Caco-2 (cell line): ENCODE results near the gene CPSF3. TPM values are rescaled to one million over a fixed set of nuclear protein-coding genes. Genes with fewer than 3 reads are reported as not detected.

Experiments used
- BruUV-seq: library from RNA; stranded (reverse); fragments of 400-500 nt; replicated peaks from 2 replicates; lab custom pipeline; 2021; lab: Mats Ljungman, UMichigan
- CTCF ChIA-PET: fragments of 300-600 bp; sonication (Branson Sonifier 250); formaldehyde crosslinking; loops from one replicate; lab custom pipeline; 2022; ENCODE audit warnings: antibody characterized with exemption; lab: Charles Lee
- POLR2A ChIA-PET: fragments of 300-600 bp; sonication (Branson Sonifier 250); formaldehyde crosslinking; loops from one replicate; lab custom pipeline; 2022; ENCODE audit warnings: antibody characterized with exemption; lab: Charles Lee
- DNase-seq, 2 experiments: peaks; one replicate each; pipeline versions ENCODE4 v3.0.0 to v3.0.0-alpha.2; 2020 to 2022
- H3K27me3 ChIP-seq: replicated peaks from 2 replicates; pipeline ENCODE4 v1.6.0; 2011; ENCODE audit warnings: low read length; ENCODE audit not compliant: control insufficient read depth, insufficient read depth
- H3K36me3 ChIP-seq: 2 replicates; pipeline ENCODE4 v1.5.1; 2011; ENCODE audit warnings: low read length; ENCODE audit not compliant: control insufficient read depth, insufficient read depth
- H3K4me1 ChIP-seq: fragments of 250-450 bp; sonication (Bioruptor Pico); 2 replicates; pipeline ENCODE4 v1.5.1; 2020; ENCODE audit warnings: mild to moderate bottlenecking
- H3K4me3 ChIP-seq: 2 replicates; pipeline ENCODE4 v1.5.1; 2011; ENCODE audit warnings: low read depth, mild to moderate bottlenecking, control low read depth, low read length
- H3K9me3 ChIP-seq: fragments of 250-450 bp; sonication (Bioruptor Pico); 2 replicates; pipeline ENCODE4 v1.5.1; 2020; ENCODE audit warnings: mild to moderate bottlenecking, moderate library complexity
- H3K27ac Mint-ChIP-seq: one replicate; pipeline ENCODE4 v1.8.0; 2022; ENCODE audit warnings: mixed read lengths; ENCODE audit not compliant: unreplicated experiment
- H3K27me3 Mint-ChIP-seq: one replicate; pipeline ENCODE4 v1.8.0; 2022; ENCODE audit warnings: mixed read lengths; ENCODE audit not compliant: insufficient read depth, unreplicated experiment
- H3K36me3 Mint-ChIP-seq: one replicate; pipeline ENCODE4 v1.8.0; 2022; ENCODE audit warnings: mild to moderate bottlenecking, mixed read lengths; ENCODE audit not compliant: insufficient read depth, unreplicated experiment
- H3K4me1 Mint-ChIP-seq: one replicate; pipeline ENCODE4 v1.8.0; 2022; ENCODE audit warnings: low read depth, mixed read lengths; ENCODE audit not compliant: unreplicated experiment
- H3K4me3 Mint-ChIP-seq: one replicate; pipeline ENCODE4 v1.8.0; 2022; ENCODE audit warnings: mild to moderate bottlenecking, moderate library complexity, mixed read lengths; ENCODE audit not compliant: unreplicated experiment
- H3K9me3 Mint-ChIP-seq: one replicate; pipeline ENCODE4 v1.8.0; 2022; ENCODE audit warnings: mixed read lengths; ENCODE audit not compliant: unreplicated experiment
- CTCF ChIP-seq, 2 experiments: fragments of 200-600 bp in 1 of 2; IDR thresholded peaks; 1 replicate in 1 of 2; 2 replicates in 1 of 2; pipeline versions ENCODE4 v1.5.1 to v1.8.0; 2011 to 2022; ENCODE audit warnings: antibody characterized with exemption in 1 of 2, control low read depth in 1 of 2, inconsistent platforms in 1 of 2, low read depth in 1 of 2, low read length in 1 of 2, mild to moderate bottlenecking in 1 of 2, moderate library complexity in 1 of 2; ENCODE audit not compliant: insufficient read depth in 1 of 2, severe bottlenecking in 1 of 2, unreplicated experiment in 1 of 2
- intact Hi-C: fragments of 100-400 bp; cut with micrococcal nuclease; formaldehyde crosslinking; loops from one replicate; pipeline ENCODE4 v1.10.0; 2022; ENCODE audit not compliant: unreplicated experiment
- total RNA-seq: library from RNA; stranded (reverse); gene quantifications from 2 replicates; pipeline ENCODE4 v1.2.3, GENCODE V29; 2022

Gene CPSF3
- total RNA-seq, 1 experiment from 2014 or later: 95.0 TPM

- intact Hi-C loops: no loop called here
- no peak overlapping the region for H3K4me3 Mint-ChIP-seq
- DNase-seq: no peak
- H3K4me1 Mint-ChIP-seq: peaks cover 18% of the 10 kb centered on the region
- Histone ChIP-seq H3K4me3 (no peak overlapping the region), H3K27me3 (no peaks in the 10 kb centered on the region), H3K9me3 (no peaks in the 10 kb centered on the region), H3K36me3 (no peaks in the 10 kb centered on the region; the same call in 1 of the 2 replicates), H3K4me1 (no peaks in the 10 kb centered on the region)
- ChIA-PET CTCF (no interaction called here), POLR2A (no interaction called here)
- no peaks in the 10 kb centered on the region for H3K27me3 Mint-ChIP-seq
- BruUV-seq: no TSS peak
- no peak for TF ChIP-seq CTCF (IDR thresholded peaks at IDR 0.05; ENCODE audit: insufficient read depth in 1 of 2, low read depth in 1 of 2, low read length in 1 of 2, severe bottlenecking in 1 of 2, unreplicated experiment in 1 of 2)
- H3K9me3 Mint-ChIP-seq: no peaks in the 10 kb centered on the region
- H3K36me3 Mint-ChIP-seq: peaks cover 32% of the 10 kb centered on the region
- H3K27ac Mint-ChIP-seq: no peak overlapping the region
These were observed 4.7 kb upstream of the CPSF3 start for GRCh38 chr2:9418746-9419145.

GRCh38 chr2:9419541-9419940 lies 3.9 kb upstream of the CPSF3 start:
- Histone ChIP-seq H3K27me3 (no peaks in the 10 kb centered on the region), H3K36me3 (no peaks in the 10 kb centered on the region; the same call in 1 of the 2 replicates), H3K4me1 (peaks cover 3% of the 10 kb centered on the region), H3K4me3 (no peak overlapping the region), H3K9me3 (no peaks in the 10 kb centered on the region)
- BruUV-seq: no TSS peak
- POLR2A ChIA-PET: no interaction called here
- Mint-ChIP-seq H3K4me1 (peaks cover 18% of the 10 kb centered on the region), H3K4me3 (no peak overlapping the region), H3K27ac (no peak overlapping the region), H3K36me3 (peaks cover 32% of the 10 kb centered on the region), H3K9me3 (no peaks in the 10 kb centered on the region), H3K27me3 (no peaks in the 10 kb centered on the region)
- CTCF ChIA-PET: no interaction called here
- no peak for DNase-seq
- intact Hi-C loops: no loop called here
- no peak for TF ChIP-seq CTCF (IDR thresholded peaks at IDR 0.05; ENCODE audit: insufficient read depth in 1 of 2, low read depth in 1 of 2, low read length in 1 of 2, severe bottlenecking in 1 of 2, unreplicated experiment in 1 of 2)

- no peak overlapping the region for H3K4me3 Mint-ChIP-seq
- CTCF ChIA-PET: no interaction called here
- H3K4me3 ChIP-seq: no peak overlapping the region
These were observed 3.0 kb upstream of the CPSF3 start for GRCh38 chr2:9420495-9420894.

More at GRCh38 chr2:9420495-9420894, 3.0 kb upstream of the CPSF3 start:
- intact Hi-C loops: loop anchor here (5.0 kb wide), 1 partner anchor 137 kb away; the partner anchor contains the start of gene ADAM17
- Histone ChIP-seq H3K9me3 (no peaks in the 10 kb centered on the region), H3K36me3 (no peaks in the 10 kb centered on the region; the same call in 1 of the 2 replicates), H3K4me1 (peaks cover 9% of the 10 kb centered on the region), H3K27me3 (no peaks in the 10 kb centered on the region)
- H3K4me1 Mint-ChIP-seq: peaks cover 18% of the 10 kb centered on the region
- no peak for DNase-seq
- POLR2A ChIA-PET: no interaction called here
- TF ChIP-seq CTCF (IDR thresholded peaks at IDR 0.05; ENCODE audit: insufficient read depth in 1 of 2, low read depth in 1 of 2, low read length in 1 of 2, severe bottlenecking in 1 of 2, unreplicated experiment in 1 of 2): no peak
- BruUV-seq: no TSS peak
- no peaks in the 10 kb centered on the region for H3K9me3 Mint-ChIP-seq
- H3K27me3 Mint-ChIP-seq: no peaks in the 10 kb centered on the region
- peaks cover 32% of the 10 kb centered on the region for H3K36me3 Mint-ChIP-seq
- no peak overlapping the region for H3K27ac Mint-ChIP-seq
